ENCODE data around the gene LAMC3.

LAMC3 gene

GRCh38 chr9:131010482-131011273 lies 1.7 kb downstream of the LAMC3 start:
- in situ Hi-C loops (cut with HindIII; ENCODE audit: low sequenced_read_pairs) = no loop called here

- in situ Hi-C loops (cut with HindIII; ENCODE audit: low sequenced_read_pairs) = no loop called here
These were observed 2.5 kb downstream of the LAMC3 start for GRCh38 chr9:131011274-131012022.

- in situ Hi-C loops (cut with HindIII; ENCODE audit: low sequenced_read_pairs) = no loop called here
These were observed 3.0 kb downstream of the LAMC3 start for GRCh38 chr9:131012023-131012334.

- in situ Hi-C loops (cut with HindIII; ENCODE audit: low sequenced_read_pairs) = no loop called here
These were observed 3.5 kb downstream of the LAMC3 start for GRCh38 chr9:131012396-131012917.

- in situ Hi-C loops (cut with HindIII; ENCODE audit: low sequenced_read_pairs) = no loop called here
These were observed 4.2 kb downstream of the LAMC3 start for GRCh38 chr9:131013015-131013755.

GRCh38 chr9:131013771-131014676 lies 5.0 kb downstream of the LAMC3 start:
- in situ Hi-C loops (cut with HindIII; ENCODE audit: low sequenced_read_pairs) = no loop called here

- in situ Hi-C loops (cut with HindIII; ENCODE audit: low sequenced_read_pairs) = no loop called here
These were observed 6.1 kb downstream of the LAMC3 start for GRCh38 chr9:131015112-131015511.

- in situ Hi-C loops (cut with HindIII; ENCODE audit: low sequenced_read_pairs) = no loop called here
These were observed 7.0 kb downstream of the LAMC3 start for GRCh38 chr9:131015876-131016397.

GRCh38 chr9:131017067-131017466 lies 8.1 kb downstream of the LAMC3 start:
- in situ Hi-C loops (cut with HindIII; ENCODE audit: low sequenced_read_pairs) = no loop called here

GRCh38 chr9:131018621-131019020 lies 9.6 kb downstream of the LAMC3 start:
- in situ Hi-C loops (cut with HindIII; ENCODE audit: low sequenced_read_pairs) = no loop called here

- in situ Hi-C loops (cut with HindIII; ENCODE audit: low sequenced_read_pairs) = no loop called here
These were observed 10.6 kb downstream of the LAMC3 start for GRCh38 chr9:131019388-131020239.

GRCh38 chr9:131020388-131020787 lies 11.4 kb downstream of the LAMC3 start:
- in situ Hi-C loops (cut with HindIII; ENCODE audit: low sequenced_read_pairs) = no loop called here

- in situ Hi-C loops (cut with HindIII; ENCODE audit: low sequenced_read_pairs) = no loop called here
These were observed 11.9 kb downstream of the LAMC3 start for GRCh38 chr9:131020862-131021261.

GRCh38 chr9:131021785-131022184 lies 12.8 kb downstream of the LAMC3 start:
- in situ Hi-C loops (cut with HindIII; ENCODE audit: low sequenced_read_pairs) = no loop called here

- in situ Hi-C loops (cut with HindIII; ENCODE audit: low sequenced_read_pairs) = no loop called here
These were observed 16.2 kb downstream of the LAMC3 start for GRCh38 chr9:131024978-131025868.

- in situ Hi-C loops (cut with HindIII; ENCODE audit: low sequenced_read_pairs) = no loop called here
These were observed 17.2 kb downstream of the LAMC3 start for GRCh38 chr9:131025953-131026858.

Measured in DLD1 (cell line).